NCI-H345 treated with DMSO at 0.1 percent for 48 hours (cell line): ENCODE data around the gene CTRB2.
"Not testable (repeated sequence)": the region's sequence is repeated elsewhere in the genome, so short reads cannot be mapped to it uniquely, and the experiment has no call there.

Source experiments
- DNase-seq: peaks from one replicate; lab custom pipeline; 2025; ENCODE audit not compliant: unreplicated experiment; lab: John Stamatoyannopoulos, UW

CTRB2 gene

GRCh38 chr16:75227361-75228142, 20.6 kb upstream of the CTRB2 start:
- DNase-seq = no peak

DNA sequence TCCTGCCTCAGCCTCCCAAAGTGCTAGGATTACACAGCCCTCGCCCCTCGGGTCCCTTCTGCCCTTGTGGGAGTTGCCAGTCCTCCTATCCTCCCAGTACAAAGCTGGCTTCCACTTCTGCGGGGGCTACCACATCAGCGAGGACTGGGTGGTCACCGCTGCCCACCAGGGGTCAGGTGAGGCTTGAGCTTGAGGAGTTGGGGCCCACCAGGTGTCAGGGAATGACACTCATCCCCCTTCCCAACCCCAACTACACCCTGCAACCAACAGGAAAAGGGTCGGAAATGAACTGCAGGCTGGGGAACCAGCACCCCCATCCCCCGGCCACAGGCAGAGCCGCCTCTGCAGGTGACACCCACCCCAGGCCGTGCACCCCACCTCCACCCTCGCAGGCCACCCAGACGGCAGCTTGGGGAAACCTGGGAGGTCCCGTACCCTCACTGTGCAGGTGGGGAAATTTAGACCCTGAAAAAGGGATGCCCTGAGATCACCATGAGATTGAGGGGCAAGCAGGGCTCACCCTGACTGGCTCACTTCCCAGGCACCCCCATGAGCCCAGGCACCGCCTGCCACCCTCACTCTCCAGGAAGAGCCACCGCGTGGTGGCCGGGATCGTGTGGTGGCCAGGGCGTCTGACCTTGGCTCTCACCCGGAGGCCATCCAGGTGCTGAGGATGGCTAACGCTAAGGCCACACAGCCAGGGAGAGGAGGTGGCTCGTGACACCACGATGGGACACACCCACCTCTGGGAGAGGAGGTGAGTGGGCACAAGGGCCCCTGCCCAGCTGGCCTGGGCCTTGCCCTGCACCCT, 19.8 kb upstream of the CTRB2 start:
- DNase-seq = no peak

GRCh38 chr16:75225678-75226515, 18.9 kb upstream of the CTRB2 start:
- DNase-seq = no peak

- DNase-seq = no peak
Measured at GRCh38 chr16:75225092-75225491, 18.1 kb upstream of the CTRB2 start.

DNA sequence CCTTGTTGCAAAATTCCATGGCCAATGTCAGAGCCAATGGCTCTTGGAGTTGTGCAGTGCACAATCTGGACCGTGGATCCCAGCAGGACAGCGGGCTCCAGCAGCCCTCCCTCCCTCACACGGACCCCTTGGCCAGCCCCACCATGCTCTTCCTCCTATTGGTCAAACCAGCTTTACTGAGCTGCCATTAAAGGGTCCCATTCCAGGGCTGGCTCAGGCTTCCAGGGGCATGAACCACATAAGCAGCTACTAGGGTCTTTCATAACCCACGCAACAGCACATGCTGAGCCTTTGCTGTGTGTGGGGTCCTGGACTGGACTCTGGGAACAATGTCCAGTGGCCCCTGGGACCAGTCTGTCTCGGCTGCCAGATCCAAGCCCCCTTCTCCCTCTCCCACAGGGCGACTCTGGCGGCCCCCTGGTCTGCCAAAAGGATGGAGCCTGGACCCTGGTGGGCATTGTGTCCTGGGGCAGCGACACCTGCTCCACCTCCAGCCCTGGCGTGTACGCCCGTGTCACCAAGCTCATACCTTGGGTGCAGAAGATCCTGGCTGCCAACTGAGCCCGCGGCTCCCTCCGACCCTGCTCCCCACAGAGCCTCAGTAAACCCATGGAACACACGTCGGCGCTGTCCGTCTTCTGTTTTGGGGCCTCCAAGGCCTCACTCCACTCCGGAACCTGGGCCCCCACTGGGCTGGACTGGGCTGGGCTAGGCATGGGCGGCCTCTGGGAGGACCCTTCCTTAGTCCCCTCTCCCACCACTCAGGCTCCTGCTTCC, 17.5 kb upstream of the CTRB2 start:
- DNase-seq = no peak

DNA sequence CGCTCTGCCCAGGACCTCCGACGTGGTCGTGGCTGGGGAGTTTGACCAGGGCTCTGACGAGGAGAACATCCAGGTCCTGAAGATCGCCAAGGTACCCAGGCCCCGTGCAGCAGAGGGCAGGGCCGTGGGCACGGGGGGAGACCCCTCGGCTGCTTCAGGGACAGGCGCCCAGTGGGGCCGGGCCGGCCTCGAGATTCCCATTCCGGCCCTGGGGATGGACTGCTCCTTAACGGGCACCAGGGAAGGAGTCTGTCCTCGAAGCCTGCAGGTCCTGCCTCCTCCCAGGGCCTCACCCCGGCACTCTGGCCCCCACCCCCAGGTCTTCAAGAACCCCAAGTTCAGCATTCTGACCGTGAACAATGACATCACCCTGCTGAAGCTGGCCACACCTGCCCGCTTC, 16.2 kb upstream of the CTRB2 start:
- DNase-seq = not testable (repeated sequence)

DNA sequence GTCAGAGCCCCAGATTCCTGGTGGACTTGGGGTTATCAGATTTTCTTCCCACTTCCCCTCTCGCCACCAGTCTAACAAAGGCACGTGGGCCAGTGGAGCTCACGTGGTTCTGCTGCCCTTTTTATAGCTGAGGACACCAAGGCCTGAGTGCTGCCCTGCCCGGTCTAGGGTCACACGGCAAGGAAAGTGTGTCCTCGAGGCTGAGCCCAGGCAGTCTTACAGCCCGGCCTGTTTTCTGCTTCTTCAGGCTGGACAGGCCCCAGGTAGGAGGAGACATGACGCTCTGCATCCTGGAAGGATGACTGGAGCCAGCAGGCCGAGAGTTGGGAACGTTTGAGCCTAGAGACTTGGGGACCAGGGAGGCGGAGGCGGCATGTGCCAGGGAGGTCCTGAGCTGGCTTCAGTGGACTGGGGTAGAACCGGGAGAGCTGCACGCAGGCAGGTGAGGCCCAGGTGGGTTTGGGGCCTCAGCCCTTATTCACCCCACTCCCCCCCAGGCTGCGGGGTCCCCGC, 15.4 kb upstream of the CTRB2 start:
- no peak for DNase-seq

DNA sequence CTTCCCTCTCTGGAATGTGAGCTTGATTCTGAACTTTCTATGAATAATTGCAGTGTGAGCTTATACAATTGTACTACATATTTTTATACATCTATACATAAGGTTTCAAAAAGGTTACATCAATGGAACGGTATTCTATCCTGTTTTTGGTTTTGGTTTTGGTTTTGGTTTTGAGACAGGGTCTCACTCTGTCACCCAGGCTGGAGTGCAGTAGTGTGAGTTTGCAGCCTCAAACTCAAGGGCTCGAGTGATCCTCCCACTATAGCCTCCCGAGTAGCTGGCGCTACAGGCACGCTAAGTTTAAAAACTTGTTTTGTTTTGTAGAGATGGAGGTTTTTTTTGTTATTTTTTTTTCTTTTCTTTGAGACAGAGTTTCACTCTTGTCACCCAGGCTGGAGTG, 12.9 kb upstream of the CTRB2 start:
- DNase-seq = no peak

- DNase-seq = no peak
Measured at GRCh38 chr16:75219088-75219487, 12.1 kb upstream of the CTRB2 start.

- no peak for DNase-seq
Measured at GRCh38 chr16:75218256-75219076, 11.5 kb upstream of the CTRB2 start, which contains the start of gene CTRB1. CTRB1 (plus strand) TSS chr16:75218988; CDS start chr16:75219008, 20 bp downstream.

DNA sequence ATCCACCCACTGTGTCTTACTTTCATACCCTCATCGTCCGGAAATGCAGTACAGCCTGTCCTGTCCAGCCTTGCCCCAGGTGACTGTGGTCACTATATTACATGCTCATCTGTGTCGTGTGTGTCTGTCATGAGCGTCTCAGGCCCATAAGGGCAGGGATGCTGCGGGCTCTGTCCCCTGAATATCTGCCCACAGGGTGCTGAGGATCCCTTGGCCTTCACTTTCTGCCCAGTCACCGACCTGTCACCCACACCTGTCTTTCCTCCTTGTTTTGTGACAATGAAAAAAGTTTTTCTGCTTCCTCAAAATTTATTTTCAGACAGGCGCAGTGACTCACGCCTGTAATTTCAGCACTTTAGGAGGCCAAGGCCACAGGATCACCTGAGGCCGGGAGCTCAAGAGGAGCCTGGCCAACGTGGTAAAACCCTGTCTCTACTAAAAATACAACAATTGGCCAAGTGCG, 10.5 kb upstream of the CTRB2 start:
- no peak for DNase-seq

- DNase-seq = no peak
Measured at GRCh38 chr16:75216576-75216975, 9.6 kb upstream of the CTRB2 start.

GRCh38 chr16:75216127-75216526, 9.2 kb upstream of the CTRB2 start:
- DNase-seq = no peak

DNA sequence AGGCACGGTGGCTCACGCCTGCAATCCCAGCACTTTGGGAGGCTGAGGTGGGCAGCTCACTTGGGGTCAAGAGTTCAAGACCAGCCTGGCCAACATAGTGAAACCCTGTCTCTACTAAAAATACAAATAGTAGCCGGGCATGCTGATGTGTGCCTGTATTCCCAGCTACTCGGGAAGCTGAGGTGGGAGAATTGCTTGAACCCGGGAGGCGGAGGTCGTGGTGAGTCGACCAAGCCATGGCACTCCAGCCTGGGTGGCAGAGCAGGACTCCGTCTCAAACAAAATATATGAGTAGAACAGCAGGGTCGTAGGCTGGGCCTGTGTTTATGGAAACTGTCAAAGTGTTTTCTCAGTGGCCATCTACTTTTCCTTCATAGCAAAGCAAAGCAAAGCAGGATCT, 4.3 kb upstream of the CTRB2 start:
- DNase-seq = not testable (repeated sequence)

DNA sequence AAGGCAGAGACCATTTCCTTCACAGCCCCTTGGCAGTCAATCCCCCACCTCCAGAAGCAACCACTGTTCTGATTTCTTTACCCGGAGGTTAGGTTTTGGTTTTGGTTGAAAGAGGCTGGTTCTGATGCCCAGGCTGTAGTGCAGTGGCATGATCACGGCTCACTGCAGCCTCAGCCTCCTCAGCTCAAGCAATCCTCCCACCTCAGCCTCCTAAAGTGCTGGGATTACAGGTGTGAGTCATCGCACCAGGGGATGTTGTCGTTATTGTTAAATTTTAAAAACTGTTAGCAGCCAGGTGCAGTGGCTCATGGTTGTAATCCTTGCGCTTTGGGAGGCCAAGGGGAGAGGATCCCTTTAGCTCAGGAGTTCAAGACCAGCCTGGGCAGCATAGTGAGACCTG, 3.0 kb upstream of the CTRB2 start:
- no peak for DNase-seq

GRCh38 chr16:75209514-75209913, 2.6 kb upstream of the CTRB2 start:
- DNase-seq = not testable (repeated sequence)

DNA sequence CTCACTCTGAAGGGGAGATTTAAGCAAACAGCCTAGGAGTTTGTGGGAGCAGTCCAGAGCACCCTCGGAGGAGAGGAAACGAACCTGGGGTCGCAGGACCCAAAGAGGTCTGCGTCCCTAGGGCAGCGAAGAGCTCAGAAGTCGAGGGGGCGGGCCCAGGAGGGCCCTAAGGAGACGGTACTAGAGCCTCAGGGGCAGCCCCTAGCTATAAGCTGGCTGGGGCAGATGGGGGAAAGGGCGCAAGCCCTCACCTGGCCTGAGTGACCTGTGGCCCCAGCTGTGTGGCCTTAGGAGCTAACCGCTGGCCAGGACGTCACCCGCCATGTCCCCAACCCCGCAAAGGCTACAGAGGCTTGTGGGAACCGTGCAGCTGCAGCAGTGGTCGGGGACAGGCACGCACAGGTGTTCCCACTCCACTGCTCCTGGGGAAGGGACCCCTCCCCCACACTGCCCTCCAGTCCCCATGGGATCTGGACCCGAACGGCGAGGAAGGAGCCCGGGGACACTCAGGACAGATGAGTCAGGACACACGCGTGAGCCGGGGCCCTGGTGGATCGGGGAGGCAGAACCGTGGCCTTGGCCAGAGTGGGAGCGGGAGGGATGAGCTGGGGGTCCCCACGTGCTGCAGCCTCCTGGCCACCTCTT, 2.0 kb upstream of the CTRB2 start:
- DNase-seq = no peak

GRCh38 chr16:75208242-75208825, 1.4 kb upstream of the CTRB2 start:
- no peak for DNase-seq

GRCh38 chr16:75207831-75208230, 870 bp upstream of the CTRB2 start:
- DNase-seq = no peak
